HepG2 (cell line): ENCODE results near the gene NPC1. TPM values are rescaled to one million over a fixed set of nuclear protein-coding genes. Genes with fewer than 3 reads are reported as not detected.
A peak's percentile ranks its signal among the peaks of the same experiment; 100 is the strongest.

ENCODE experiments used
- ATF3 ChIP-seq: sonication (generic); formaldehyde crosslinking; IDR thresholded peaks from 2 replicates; pipeline ENCODE4 v1.4.0; 2020; ENCODE audit warnings: missing genetic modification reagents
- ATF5 ChIP-seq: sonication (generic); formaldehyde crosslinking; IDR thresholded peaks from 2 replicates; pipeline ENCODE4 v1.4.0; 2020; ENCODE audit warnings: mild to moderate bottlenecking, low read depth, missing genetic modification reagents
- EZH2 ChIP-seq: conservative IDR thresholded peaks from 2 replicates; pipeline ENCODE4 v1.6.1; 2012; ENCODE audit warnings: mild to moderate bottlenecking, low read depth, low read length, moderate library complexity
- GABPB1 ChIP-seq: IDR thresholded peaks from 2 replicates; pipeline ENCODE4 v1.6.1; 2016; ENCODE audit warnings: mild to moderate bottlenecking, missing genetic modification reagents, moderate library complexity, missing compliant biosample characterization
- HDAC1 ChIP-seq: sonication (generic); formaldehyde crosslinking; IDR thresholded peaks from 2 replicates; pipeline ENCODE4 v1.5.1; 2020; ENCODE audit warnings: mild to moderate bottlenecking, missing genetic modification reagents
- HMG20A ChIP-seq: IDR thresholded peaks from 2 replicates; pipeline ENCODE4 v1.6.1; 2016; ENCODE audit warnings: borderline replicate concordance
- MEIS2 ChIP-seq: sonication (generic); formaldehyde crosslinking; IDR thresholded peaks from 2 replicates; pipeline ENCODE4 v1.9.0; 2021; ENCODE audit warnings: mild to moderate bottlenecking, missing genetic modification reagents
- MLXIP ChIP-seq: sonication (generic); formaldehyde crosslinking; IDR thresholded peaks from 2 replicates; pipeline ENCODE4 v1.9.0; 2021; ENCODE audit warnings: missing genetic modification reagents, borderline replicate concordance
- NFYB ChIP-seq: sonication (generic); formaldehyde crosslinking; IDR thresholded peaks from 2 replicates; pipeline ENCODE4 v1.4.0; 2020; ENCODE audit warnings: missing genetic modification reagents
- TFDP1 ChIP-seq: IDR thresholded peaks from 2 replicates; pipeline ENCODE4 v1.6.1; 2016; ENCODE audit warnings: missing compliant biosample characterization, missing genetic modification reagents, borderline replicate concordance
- THAP11 ChIP-seq: IDR thresholded peaks from 2 replicates; pipeline ENCODE4 v1.6.1; 2016; ENCODE audit warnings: missing biosample characterization, missing genetic modification reagents
- ZNF292 ChIP-seq: sonication (generic); formaldehyde crosslinking; IDR thresholded peaks from 2 replicates; pipeline ENCODE4 v1.8.1; 2022; ENCODE audit warnings: mild to moderate bottlenecking, low read depth, missing genetic modification reagents, borderline replicate concordance
- ZNF34 ChIP-seq: sonication (generic); formaldehyde crosslinking; IDR thresholded peaks from 2 replicates; pipeline ENCODE4 v1.4.0; 2020; ENCODE audit warnings: mild to moderate bottlenecking, missing genetic modification reagents, borderline replicate concordance
- ZNF441 ChIP-seq: sonication (generic); formaldehyde crosslinking; IDR thresholded peaks from 2 replicates; pipeline ENCODE4 v1.7.0; 2021; ENCODE audit warnings: missing genetic modification reagents, borderline replicate concordance
- ZNF547 ChIP-seq: sonication (generic); formaldehyde crosslinking; IDR thresholded peaks from 2 replicates; pipeline ENCODE4 v1.5.1; 2020; ENCODE audit warnings: mild to moderate bottlenecking, missing genetic modification reagents
- ZNF550 ChIP-seq: sonication (generic); formaldehyde crosslinking; IDR thresholded peaks from 2 replicates; pipeline ENCODE4 v1.4.0; 2020; ENCODE audit warnings: mild to moderate bottlenecking, missing genetic modification reagents, borderline replicate concordance
- ZNF615 ChIP-seq: sonication (generic); formaldehyde crosslinking; IDR thresholded peaks from 2 replicates; pipeline ENCODE4 v1.5.0; 2020; ENCODE audit warnings: mild to moderate bottlenecking, missing genetic modification reagents, borderline replicate concordance
- ZNF768 ChIP-seq: sonication (generic); formaldehyde crosslinking; IDR thresholded peaks from 2 replicates; pipeline ENCODE4 v1.4.0; 2020; ENCODE audit warnings: missing genetic modification reagents
- ZNF800 ChIP-seq: sonication (generic); formaldehyde crosslinking; IDR thresholded peaks from 2 replicates; pipeline ENCODE4 v1.4.0; 2020; ENCODE audit warnings: missing genetic modification reagents
- ZNF83 ChIP-seq: sonication (generic); formaldehyde crosslinking; IDR thresholded peaks from 2 replicates; pipeline ENCODE4 v1.4.0; 2020; ENCODE audit warnings: missing genetic modification reagents, mild to moderate bottlenecking, borderline replicate concordance
- ZSCAN21 ChIP-seq: sonication (generic); formaldehyde crosslinking; IDR thresholded peaks from 2 replicates; pipeline ENCODE4 v1.8.0; 2022; ENCODE audit warnings: mild to moderate bottlenecking, missing genetic modification reagents, moderate library complexity, borderline replicate concordance
- polyA plus RNA-seq, 8 experiments: library from polyadenylated mRNA; depleted of rRNA in 3 of 8; stranded (reverse) in 7 of 8; unstranded in 1 of 8; fragments of >200 nt; fragmentation: Illumina TruSeq in 4 of 8; extraction: Trizol in 4 of 8; gene quantifications; 2 replicates each; pipeline versions ENCODE4 v1.2.1 to v1.2.3, GENCODE V29; 2011 to 2016; ENCODE audit warnings: low read depth in 4 of 8, missing spikeins in 1 of 8, mixed read lengths in 1 of 8; ENCODE audit not compliant: insufficient read depth in 1 of 8
- total RNA-seq, 5 experiments: library from RNA; depleted of rRNA; stranded (reverse); fragments of >200 nt; fragmentation: Illumina TruSeq; extraction: Trizol; gene quantifications; 2 replicates each; pipeline ENCODE4 v1.2.3, GENCODE V29; 2016; ENCODE audit warnings: low read depth in 1 of 5

Gene NPC1
- total and polyA plus RNA-seq, 2 of the 13 experiments (the other 11 are each of a cell fraction or from before 2014, with no cell fraction given), result 46.5 to 114 TPM

GRCh38 chr18:23586249-23587196 is at the start of gene NPC1 (continued):
- TF ChIP-seq ZNF292 (CRISPR knock-in tag) (no peak), ZNF550 (CRISPR knock-in tag) (no peak), ZNF768 (CRISPR knock-in tag) (peak; percentile 9; the same call in 1 of the 2 replicates), ATF5 (CRISPR knock-in tag) (no peak), ATF3 (CRISPR knock-in tag) (peak; percentile 61; the same call in 1 of the 2 replicates), EZH2 (no peak), ZNF83 (CRISPR knock-in tag) (0 out of 2 replicates have a peak, but pooled peaks have one; percentile 16), MLXIP (CRISPR knock-in tag) (no peak), ZSCAN21 (CRISPR knock-in tag) (peak; percentile 37; the same call in 1 of the 2 replicates), ZNF441 (peak; percentile 57; the same call in 1 of the 2 replicates), HMG20A (no peak), GABPB1 (peak; percentile 86), ZNF615 (CRISPR knock-in tag) (0 out of 2 replicates have a peak, but pooled peaks have one; percentile 64), ZNF547 (0 out of 2 replicates have a peak, but pooled peaks have one; percentile 64), ZNF34 (CRISPR knock-in tag) (peak; percentile 81; the same call in 1 of the 2 replicates), ZNF800 (CRISPR knock-in tag) (peak; percentile 38; the same call in 1 of the 2 replicates), TFDP1 (CRISPR knock-in tag) (peak; percentile 49; the same call in 1 of the 2 replicates), NFYB (CRISPR knock-in tag) (0 out of 2 replicates have a peak, but pooled peaks have one; percentile 16), HDAC1 (CRISPR knock-in tag) (peak; percentile 70), MEIS2 (CRISPR knock-in tag) (peak; percentile 35; the same call in 1 of the 2 replicates), THAP11 (CRISPR knock-in tag) (peak; percentile 44; the same call in 1 of the 2 replicates)
